Activated CD8-positive, alpha-beta T cell treated with anti-CD3 and anti-CD28 coated beads for 36 hours (primary cell): Measurements from ENCODE around the gene VSIR. TPM values are rescaled to one million over a fixed set of nuclear protein-coding genes. Genes with fewer than 3 reads are reported as not detected.

Experiments used
- ATAC-seq: fragments of 200-7000 bp; cut with Tn5 transposase; one replicate; pipeline ENCODE4 v1.10.0; 2021; ENCODE audit warnings: mild to moderate bottlenecking, moderate library complexity
- CTCF ChIA-PET: fragments of 350-600 bp; sonication (Branson Sonifier 250); formaldehyde crosslinking; loops from one replicate; lab custom pipeline; 2021; ENCODE audit warnings: antibody characterized with exemption; lab: Charles Lee
- POLR2A ChIA-PET: fragments of 350-600 bp; sonication (Branson Sonifier 250); formaldehyde crosslinking; loops from one replicate; lab custom pipeline; 2021; ENCODE audit warnings: antibody characterized with exemption; lab: Charles Lee
- DNase-seq: peaks from one replicate; pipeline ENCODE4 v3.0.0-alpha.2; 2020
- H3K27ac Mint-ChIP-seq: one replicate; pipeline ENCODE4 v1.8.0; 2021; ENCODE audit warnings: mild to moderate bottlenecking, mixed read lengths
- H3K27me3 Mint-ChIP-seq: one replicate; pipeline ENCODE4 v1.8.0; 2021; ENCODE audit warnings: mixed read lengths
- H3K36me3 Mint-ChIP-seq: one replicate; pipeline ENCODE4 v1.8.0; 2021; ENCODE audit warnings: low read depth, mixed read lengths
- H3K4me1 Mint-ChIP-seq: one replicate; pipeline ENCODE4 v1.8.0; 2021; ENCODE audit warnings: low read depth, mixed read lengths
- H3K4me3 Mint-ChIP-seq: one replicate; pipeline ENCODE4 v1.8.0; 2021; ENCODE audit warnings: mild to moderate bottlenecking, moderate library complexity, mixed read lengths
- H3K9me3 Mint-ChIP-seq: one replicate; pipeline ENCODE4 v1.8.0; 2021; ENCODE audit warnings: mixed read lengths
- intact Hi-C: fragments of 100-400 bp; cut with micrococcal nuclease; formaldehyde crosslinking; loops from one replicate; pipeline ENCODE4 v1.10.0; 2022
- total RNA-seq, 2 experiments: library from RNA; stranded (reverse); gene quantifications; one replicate each; pipeline ENCODE4 v1.2.3, GENCODE V29; 2021
- TF ChIP-seq, protein P1 (sequence below): fragments of 200-600 bp; IDR thresholded peaks from one replicate; pipeline ENCODE4 v1.8.0; 2022; ENCODE audit warnings: antibody characterized with exemption, mild to moderate bottlenecking

The VSIR gene
- total RNA-seq, 2 experiments from 2014 or later, result 59.6 to 61.0 TPM

DNA sequence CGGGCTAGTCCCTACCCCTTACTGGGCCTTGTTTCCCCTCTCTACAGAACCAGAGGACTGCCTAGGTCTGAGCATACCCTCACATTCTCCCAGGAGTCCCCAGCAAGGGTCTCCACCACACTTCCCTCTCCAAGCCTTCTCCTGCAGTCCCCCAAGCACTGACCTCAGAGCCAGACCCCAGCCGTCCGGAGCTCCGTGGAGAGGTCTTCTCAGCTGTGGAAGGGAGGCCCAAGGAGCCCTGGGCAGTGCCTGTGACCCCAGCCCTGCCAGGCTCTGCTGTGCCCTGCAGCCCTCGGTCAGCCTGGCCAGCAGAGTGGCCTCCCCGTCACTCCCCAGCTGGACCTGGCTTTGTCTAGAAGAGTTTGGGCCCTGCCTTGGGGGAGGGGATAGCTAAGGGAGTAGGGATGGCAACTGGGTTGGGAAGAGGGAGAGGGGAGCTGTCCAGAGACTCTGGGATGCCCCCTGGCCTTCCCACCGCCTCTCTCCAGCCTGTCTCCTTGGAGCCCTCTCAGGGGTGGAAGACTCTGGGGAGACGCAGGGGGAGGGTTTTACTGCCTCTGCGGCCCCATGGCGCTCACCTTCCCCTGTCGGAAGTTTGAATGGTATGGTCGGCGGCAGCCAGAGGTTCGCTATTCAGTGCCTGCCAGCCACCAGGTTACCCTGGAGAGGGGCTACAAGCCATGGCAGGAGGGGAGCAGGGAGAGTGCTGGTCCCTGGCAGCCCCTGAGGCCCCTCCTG, 53.7 kb downstream of the VSIR start, which contains the start of gene C10orf105:
Gene C10orf105 (minus strand): TSS at position 315 of the 738 bp plus-strand sequence. CDS start 3,441 bp downstream, outside the sequence.
- no peak for ATAC-seq
- TF ChIP-seq, protein P1, sequence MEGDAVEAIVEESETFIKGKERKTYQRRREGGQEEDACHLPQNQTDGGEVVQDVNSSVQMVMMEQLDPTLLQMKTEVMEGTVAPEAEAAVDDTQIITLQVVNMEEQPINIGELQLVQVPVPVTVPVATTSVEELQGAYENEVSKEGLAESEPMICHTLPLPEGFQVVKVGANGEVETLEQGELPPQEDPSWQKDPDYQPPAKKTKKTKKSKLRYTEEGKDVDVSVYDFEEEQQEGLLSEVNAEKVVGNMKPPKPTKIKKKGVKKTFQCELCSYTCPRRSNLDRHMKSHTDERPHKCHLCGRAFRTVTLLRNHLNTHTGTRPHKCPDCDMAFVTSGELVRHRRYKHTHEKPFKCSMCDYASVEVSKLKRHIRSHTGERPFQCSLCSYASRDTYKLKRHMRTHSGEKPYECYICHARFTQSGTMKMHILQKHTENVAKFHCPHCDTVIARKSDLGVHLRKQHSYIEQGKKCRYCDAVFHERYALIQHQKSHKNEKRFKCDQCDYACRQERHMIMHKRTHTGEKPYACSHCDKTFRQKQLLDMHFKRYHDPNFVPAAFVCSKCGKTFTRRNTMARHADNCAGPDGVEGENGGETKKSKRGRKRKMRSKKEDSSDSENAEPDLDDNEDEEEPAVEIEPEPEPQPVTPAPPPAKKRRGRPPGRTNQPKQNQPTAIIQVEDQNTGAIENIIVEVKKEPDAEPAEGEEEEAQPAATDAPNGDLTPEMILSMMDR, result no peak
- Mint-ChIP-seq H3K4me1 (peaks cover 46% of the 10 kb centered on the region), H3K36me3 (no peaks in the 10 kb centered on the region), H3K4me3 (no peak within 1 kb of the TSS), H3K9me3 (no peaks in the 10 kb centered on the region), H3K27me3 (no peaks in the 10 kb centered on the region), H3K27ac (no peak within 1 kb of the TSS)
- DNase-seq, result no peak
- POLR2A ChIA-PET, result interaction anchor here (0.6 to 4.2 kb wide), 2 partner anchors 54 to 268 kb away, joined by 3 to 17 read pairs; partner anchors contain the start of gene VSIR
- CTCF ChIA-PET, result interaction anchor here (3.5 kb wide), 1 partner anchor 11 kb away, joined by 24 read pairs; no protein-coding TSS in a partner anchor
- intact Hi-C loops, result no loop called here

GRCh38 chr10:71719042-71719441, 54.3 kb downstream of the VSIR start:
- Mint-ChIP-seq H3K27ac (no peak overlapping the region), H3K4me1 (peaks cover 47% of the 10 kb centered on the region), H3K36me3 (no peaks in the 10 kb centered on the region), H3K27me3 (no peaks in the 10 kb centered on the region), H3K4me3 (no peak overlapping the region), H3K9me3 (no peaks in the 10 kb centered on the region)
- intact Hi-C loops, result no loop called here
- TF ChIP-seq, protein P1, result no peak
- DNase-seq (no peak), ATAC-seq (no peak)
- POLR2A ChIA-PET, result interaction anchor here (0.6 to 4.2 kb wide), 3 partner anchors 47 to 268 kb away, joined by 3 to 17 read pairs (median 3); partner anchors contain the start of gene VSIR
- CTCF ChIA-PET, result interaction anchor here (2.9 to 3.5 kb wide), 2 partner anchors 11 to 21 kb away, joined by 17 to 24 read pairs; no protein-coding TSS in a partner anchor

- intact Hi-C loops, result no loop called here
- TF ChIP-seq, protein P1, result no peak
- ATAC-seq, result no peak
- peaks cover 47% of the 10 kb centered on the region for H3K4me1 Mint-ChIP-seq
- no peak for DNase-seq
- no peaks in the 10 kb centered on the region for H3K27me3 Mint-ChIP-seq
- no peaks in the 10 kb centered on the region for H3K9me3 Mint-ChIP-seq
- H3K36me3 Mint-ChIP-seq, result no peaks in the 10 kb centered on the region
- no peak overlapping the region for H3K4me3 Mint-ChIP-seq
- ChIA-PET CTCF (interaction anchor here (1.0 to 7.4 kb wide), 6 partner anchors 7 to 55 kb away, joined by 3 to 57 read pairs (median 21); partner anchors contain the start of gene VSIR), POLR2A (interaction anchor here (4.2 to 7.5 kb wide), 2 partner anchors 7 to 55 kb away, joined by 17 to 65 read pairs; partner anchors contain the start of gene VSIR)
- no peak overlapping the region for H3K27ac Mint-ChIP-seq
Measured at GRCh38 chr10:71718165-71718698, 55.1 kb downstream of the VSIR start.

GRCh38 chr10:71717551-71717951, 55.8 kb downstream of the VSIR start:
- intact Hi-C loops, result no loop called here
- Mint-ChIP-seq H3K27ac (no peak overlapping the region), H3K9me3 (no peaks in the 10 kb centered on the region), H3K36me3 (no peaks in the 10 kb centered on the region), H3K4me1 (peaks cover 51% of the 10 kb centered on the region), H3K4me3 (no peak overlapping the region), H3K27me3 (no peaks in the 10 kb centered on the region)
- POLR2A ChIA-PET, result interaction anchor here (0.9 to 7.5 kb wide), 3 partner anchors 8 to 56 kb away, joined by 4 to 65 read pairs (median 17); partner anchors contain the start of gene VSIR
- no peak for ATAC-seq
- TF ChIP-seq, protein P1, result no peak
- CTCF ChIA-PET, result interaction anchor here (1.0 to 7.4 kb wide), 5 partner anchors 8 to 56 kb away, joined by 3 to 57 read pairs (median 18); partner anchors contain the start of gene VSIR
- DNase-seq, result no peak
